ENCODE data around the gene STARD7. TPM values are rescaled to one million over a fixed set of nuclear protein-coding genes. Genes with fewer than 3 reads are reported as not detected.

STARD7 gene
- total and polyA plus RNA-seq, 2 of the 13 experiments (the other 11 are each of a cell fraction or from before 2014, with no cell fraction given) = 88.2 to 300 TPM

GRCh38 chr2:96148410-96149217, 60.0 kb downstream of the STARD7 start:
- Histone ChIP-seq H3K79me2 (ENCODE audit: insufficient read depth, low read length) (no peaks in the 10 kb centered on the region), H3K4me3 (replicated peaks in 1 of 3; ENCODE audit: insufficient read depth in 1 of 3, low read depth in 2 of 3, low read length in 3 of 3) (peak overlapping the region in 1 of 3 experiments; percentile 11; a peak in 1 of 6 replicates), H3K36me3 (replicated peaks in 1 of 2; ENCODE audit: control insufficient read depth in 1 of 2, insufficient read depth in 2 of 2, low read length in 2 of 2) (no peaks in the 10 kb centered on the region), H4K20me1 (ENCODE audit: insufficient read depth, low read length) (no peaks in the 10 kb centered on the region), H3K9me3 (ENCODE audit: low read length) (no peaks in the 10 kb centered on the region), H3K4me2 (ENCODE audit: low read depth, low read length) (peak overlapping the region; percentile 18; the same call in 1 of the 2 replicates), H2AFZ (ENCODE audit: low read length) (no peak overlapping the region), H3K4me1 (ENCODE audit: insufficient read depth, low read length) (peaks cover 15% of the 10 kb centered on the region), H3K27me3 (ENCODE audit: control insufficient read depth in 1 of 2, insufficient read depth in 2 of 2, low read length in 2 of 2) (peaks cover 17 to 66% of the 10 kb centered on the region in 2 experiments), H3K27ac (ENCODE audit: extremely low read length, insufficient read depth, low read length) (no peak overlapping the region), H3K9ac (ENCODE audit: insufficient read depth, low read depth, low read length) (no peak overlapping the region)
- WGBS (ENCODE audit: low lambda C conversion rate) = 18% methylated on average over 13 of the region's 29 CpGs
- TF ChIP-seq ZBTB26 (CRISPR knock-in tag; IDR thresholded peaks at IDR 0.05; ENCODE audit: borderline replicate concordance) (no peak), ZBTB21 (CRISPR knock-in tag; IDR thresholded peaks at IDR 0.05) (peak; percentile 89), ZNF143 (CRISPR knock-in tag; IDR thresholded peaks at IDR 0.05) (no peak), HNRNPLL (IDR thresholded peaks at IDR 0.05; ENCODE audit: low read depth, low read length, poor library complexity, severe bottlenecking) (peak; percentile 13), SP2 (CRISPR knock-in tag; IDR thresholded peaks at IDR 0.05) (no peak), ZNF24 (IDR thresholded peaks at IDR 0.05) (no peak), LCORL (IDR thresholded peaks at IDR 0.05) (no peak), LCORL (CRISPR knock-in tag; IDR thresholded peaks at IDR 0.05) (no peak), ZBED4 (CRISPR knock-in tag; IDR thresholded peaks at IDR 0.05; ENCODE audit: borderline replicate concordance) (no peak), FOSL2 (CRISPR knock-in tag; IDR thresholded peaks at IDR 0.05) (peak; percentile 70), RARA (CRISPR knock-in tag; IDR thresholded peaks at IDR 0.05) (no peak), ZNF556 (CRISPR knock-in tag; IDR thresholded peaks at IDR 0.05; ENCODE audit: borderline replicate concordance) (no peak), GATAD2A (CRISPR knock-in tag; IDR thresholded peaks at IDR 0.05) (no peak), NFYB (CRISPR knock-in tag; IDR thresholded peaks at IDR 0.05) (no peak), BHLHE40 (IDR thresholded peaks at IDR 0.05; ENCODE audit: low read length) (0 out of 2 replicates have a peak, but pooled peaks have one; percentile 24), ZNF446 (CRISPR knock-in tag; IDR thresholded peaks at IDR 0.05) (no peak), MTA1 (CRISPR knock-in tag; IDR thresholded peaks at IDR 0.05; ENCODE audit: borderline replicate concordance) (0 out of 2 replicates have a peak, but pooled peaks have one; percentile 25), RFXAP (CRISPR knock-in tag; IDR thresholded peaks at IDR 0.05; ENCODE audit: borderline replicate concordance) (no peak), SAP130 (CRISPR knock-in tag; IDR thresholded peaks at IDR 0.05; ENCODE audit: low read depth) (no peak), CREB1 (IDR thresholded peaks at IDR 0.05) (peak; percentile 82), CREB1 (CRISPR knock-in tag; IDR thresholded peaks at IDR 0.05) (no peak), ZNF331 (CRISPR knock-in tag; IDR thresholded peaks at IDR 0.05) (no peak), ZNF317 (CRISPR knock-in tag; IDR thresholded peaks at IDR 0.05) (no peak)
- intact Hi-C loops (cut with micrococcal nuclease; ENCODE audit: unreplicated experiment) (no loop called here), in situ Hi-C loops (cut with HindIII; ENCODE audit: extremely low pct_ligation_motif_present, low pct_unique_long_range_greater_than_20kb) (loop anchor here (25.0 kb wide), 1 partner anchor 364 kb away; the partner anchor contains the start of gene NEURL3)
- FAIRE-seq = no peak
- no peak for DNase-seq (ENCODE audit: low spot score)
- CTCF ChIA-PET (ENCODE audit: low intra/inter-chr PET ratio, low total read pairs) = no interaction called here
- BruUV-seq (replicated peaks) = no TSS peak
- POLR2A ChIA-PET = no interaction called here
- ATAC-seq = no peak
